Measurements from ENCODE around the gene RCBTB1.

DNA sequence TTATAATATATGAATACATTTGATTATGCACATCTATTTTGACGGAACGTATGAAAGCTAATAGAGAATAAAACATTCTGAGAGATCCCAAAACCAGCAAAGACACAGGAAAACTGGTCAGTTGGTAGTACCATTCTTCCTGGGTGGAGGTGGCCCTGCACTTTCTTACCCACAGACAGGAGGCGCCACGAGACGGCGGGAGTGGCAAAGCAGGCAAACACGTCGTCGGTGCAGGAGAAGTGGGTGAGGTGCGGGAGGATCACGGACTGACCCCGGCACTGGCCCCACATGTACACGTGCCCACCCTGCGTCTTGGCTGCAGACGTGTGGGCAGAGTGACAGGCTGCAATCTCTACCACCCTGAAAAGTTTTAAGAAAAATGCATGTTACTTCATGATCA, 36.1 kb downstream of the RCBTB1 start:
- TF ChIP-seq YY1 (IDR thresholded peaks at IDR 0.05; ENCODE audit: low read depth) (no peak), CEBPB (IDR thresholded peaks at IDR 0.05) (no peak)

Data from Ishikawa (cell line).